Small intestine (tissue), 7 donors: ENCODE measurements around the gene EXOSC10. TPM values are rescaled to one million over a fixed set of nuclear protein-coding genes. Genes with fewer than 3 reads are reported as not detected.
A peak's percentile ranks its signal among the peaks of the same experiment; 100 is the strongest.
"Not testable (repeated sequence)": the region's sequence is repeated elsewhere in the genome, so short reads cannot be mapped to it uniquely, and the experiment has no call there.

ENCODE experiments used
- DNase-seq, 2 donors: peaks; one replicate each; pipeline versions ENCODE4 v3.0.0 to v3.0.0-alpha.2; 2013
- FAIRE-seq: peaks from 2 replicates; lab custom pipeline; 2012; peaks lifted over from hg19 to GRCh38; lab: Jason Lieb, UNC
- H3K27ac ChIP-seq, 3 donors: one replicate each; pipeline ENCODE4 v1.5.1; 2013; ENCODE audit warnings: low read length in 2 of 3, mild to moderate bottlenecking in 2 of 3, control low read depth in 1 of 3, inconsistent platforms in 1 of 3, low read depth in 1 of 3, moderate library complexity in 1 of 3
- H3K27me3 ChIP-seq, 3 donors: one replicate each; pipeline ENCODE4 v1.6.1; 2013; ENCODE audit warnings: low read length in 3 of 3, inconsistent platforms in 1 of 3; ENCODE audit not compliant: control insufficient read depth in 3 of 3, insufficient read depth in 3 of 3
- H3K36me3 ChIP-seq, 3 donors: one replicate each; pipeline ENCODE4 v1.6.1; 2013; ENCODE audit warnings: low read length in 3 of 3, inconsistent platforms in 1 of 3, low read depth in 1 of 3, mild to moderate bottlenecking in 1 of 3, moderate library complexity in 1 of 3; ENCODE audit not compliant: control insufficient read depth in 3 of 3, insufficient read depth in 2 of 3
- H3K4me1 ChIP-seq, 3 donors: one replicate each; pipeline ENCODE4 v1.6.1; 2013; ENCODE audit warnings: low read length in 2 of 3, inconsistent platforms in 1 of 3, low read depth in 1 of 3, mild to moderate bottlenecking in 1 of 3, moderate library complexity in 1 of 3; ENCODE audit not compliant: control insufficient read depth in 3 of 3, insufficient read depth in 2 of 3
- H3K4me3 ChIP-seq, 3 donors: one replicate each; pipeline ENCODE4 v1.5.1; 2013; ENCODE audit warnings: low read length in 3 of 3, control low read depth in 1 of 3, inconsistent platforms in 1 of 3, low read depth in 1 of 3, mild to moderate bottlenecking in 1 of 3, moderate library complexity in 1 of 3
- H3K9me3 ChIP-seq, 2 donors: one replicate each; pipeline ENCODE4 v1.6.1; 2013; ENCODE audit warnings: low read depth in 1 of 2, low read length in 1 of 2; ENCODE audit not compliant: control insufficient read depth in 2 of 2, insufficient read depth in 1 of 2
- WGBS, 3 donors: extraction: QIAGEN DNeasy Blood & Tissue Kit; methylation state at CpG; one replicate each; pipeline ENCODE4 v1.1.7; 2013; 5-methylcytosine and 5-hydroxymethylcytosine counted together
- polyA plus RNA-seq, 4 donors: library from polyadenylated mRNA; stranded (reverse) in 3 of 4; unstranded in 1 of 4; fragments of 200-250 nt in 3 of 4; fragments of 120-200 nt in 1 of 4; gene quantifications; one replicate each; pipeline versions ENCODE4 v1.2.1 to v1.2.3, GENCODE V29; 2013
- donor health status: healthy with polysubstance abuse.
- donor health status: control.
- donor health status: control.
- donor health status: Bipolar disorder and iron deficiency.
- donor health status: healthy.

The EXOSC10 gene
- polyA plus RNA-seq, 4 donors: 30.1 to 58.5 (median 34.8) TPM

DNA sequence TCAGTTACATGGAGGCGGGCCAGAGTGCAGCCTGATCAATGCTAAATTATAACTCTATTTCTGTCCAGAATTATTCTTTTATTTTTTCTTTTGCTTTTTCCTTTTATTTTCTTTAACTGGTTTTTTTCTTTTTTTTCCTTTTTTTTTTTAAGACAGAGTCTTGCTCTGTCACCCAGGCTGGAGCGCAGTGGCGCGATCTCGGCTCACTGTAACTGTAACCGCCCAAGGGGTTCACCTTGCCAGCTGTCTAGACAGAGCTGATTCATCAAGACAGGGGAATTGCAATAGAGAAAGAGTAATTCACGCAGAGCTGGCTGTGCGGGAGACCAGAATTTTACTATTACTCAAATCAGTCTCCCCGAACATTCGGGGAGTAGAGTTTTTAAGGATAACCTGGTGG is 48.5 kb downstream of the EXOSC10 start:
- DNase-seq, H3K9me3 ChIP-seq, H3K4me1 ChIP-seq, H3K4me3 ChIP-seq, H3K27ac ChIP-seq, FAIRE-seq: not testable (repeated sequence)
- 85 to 93% (median 92%) methylated on average over 10 of the region's 10 CpGs for WGBS, 3 donors
- H3K27me3 ChIP-seq: peaks cover 0 to 13% (median 0%) of the 10 kb centered on the region in 3 donors
- peaks cover 0 to 19% (median 4%) of the 10 kb centered on the region in 3 donors for H3K36me3 ChIP-seq

DNA sequence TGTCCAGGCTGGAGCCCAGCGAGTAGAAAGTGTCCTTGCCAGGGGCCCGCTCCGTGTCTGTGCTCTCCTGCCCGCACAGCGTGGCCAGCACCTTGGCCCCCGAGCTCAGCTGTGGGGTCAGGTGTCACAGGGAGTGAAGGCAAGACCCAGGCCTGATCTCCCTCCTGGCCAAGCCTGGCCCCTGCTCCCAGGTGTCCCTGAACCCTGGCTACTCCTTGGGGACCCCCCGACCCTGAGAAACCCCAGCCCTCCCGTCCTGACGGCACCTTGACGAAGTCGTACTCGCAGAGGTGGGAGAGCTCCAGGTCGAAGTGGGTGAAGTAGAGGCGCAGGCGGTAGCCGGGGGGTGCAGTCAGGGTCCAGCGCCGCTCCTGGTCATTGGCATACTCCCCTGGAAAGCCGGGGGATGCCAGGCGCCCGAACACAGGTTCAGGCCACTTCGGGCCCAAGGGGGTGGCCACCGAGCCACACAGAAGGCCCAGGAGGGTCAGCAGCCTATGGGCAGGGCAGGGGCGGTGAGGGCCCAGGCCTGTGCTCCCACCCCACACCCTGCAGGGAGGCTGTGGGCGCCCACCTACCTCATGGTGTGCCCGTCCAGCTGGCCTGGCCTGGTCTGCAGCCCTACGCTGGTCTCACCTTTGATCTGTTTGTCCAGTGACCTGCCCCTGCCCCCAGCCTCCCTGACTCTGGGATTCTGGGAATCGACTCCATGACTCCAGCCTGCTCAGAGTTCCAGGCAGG is 52.9 kb downstream of the EXOSC10 start, which contains the start of gene MASP2:
Gene MASP2, minus strand, starts transcription at position 615 of the 741 bp plus-strand sequence. Its CDS starts 32 bp downstream, at position 583.
- no peak within 1 kb of the TSS for H3K4me3 ChIP-seq
- H3K4me1 ChIP-seq: no peaks in the 10 kb centered on the region
- H3K36me3 ChIP-seq: no peaks in the 10 kb centered on the region
- H3K9me3 ChIP-seq: no peaks in the 10 kb centered on the region
- 90 to 93% (median 92%) methylated on average over 28 of the region's 28 CpGs for WGBS, 3 donors
- H3K27me3 ChIP-seq: peaks cover 0 to 3% (median 0%) of the 10 kb centered on the region in 3 donors
- H3K27ac ChIP-seq: no peak within 1 kb of the TSS
- no peak for DNase-seq
- no peak for FAIRE-seq

GRCh38 chr1:11046270-11046566 is 53.5 kb downstream of the EXOSC10 start:
- no peak overlapping the region for H3K27ac ChIP-seq
- no peaks in the 10 kb centered on the region for H3K27me3 ChIP-seq
- FAIRE-seq (no peak), DNase-seq (peak in 1 of 2 donors; percentile 34)
- WGBS, 3 donors: 47 to 65% (median 49%) methylated on average over 8 of the region's 8 CpGs
- H3K4me3 ChIP-seq: no peak overlapping the region
- H3K9me3 ChIP-seq: no peaks in the 10 kb centered on the region
- no peaks in the 10 kb centered on the region for H3K4me1 ChIP-seq
- no peaks in the 10 kb centered on the region for H3K36me3 ChIP-seq

DNA sequence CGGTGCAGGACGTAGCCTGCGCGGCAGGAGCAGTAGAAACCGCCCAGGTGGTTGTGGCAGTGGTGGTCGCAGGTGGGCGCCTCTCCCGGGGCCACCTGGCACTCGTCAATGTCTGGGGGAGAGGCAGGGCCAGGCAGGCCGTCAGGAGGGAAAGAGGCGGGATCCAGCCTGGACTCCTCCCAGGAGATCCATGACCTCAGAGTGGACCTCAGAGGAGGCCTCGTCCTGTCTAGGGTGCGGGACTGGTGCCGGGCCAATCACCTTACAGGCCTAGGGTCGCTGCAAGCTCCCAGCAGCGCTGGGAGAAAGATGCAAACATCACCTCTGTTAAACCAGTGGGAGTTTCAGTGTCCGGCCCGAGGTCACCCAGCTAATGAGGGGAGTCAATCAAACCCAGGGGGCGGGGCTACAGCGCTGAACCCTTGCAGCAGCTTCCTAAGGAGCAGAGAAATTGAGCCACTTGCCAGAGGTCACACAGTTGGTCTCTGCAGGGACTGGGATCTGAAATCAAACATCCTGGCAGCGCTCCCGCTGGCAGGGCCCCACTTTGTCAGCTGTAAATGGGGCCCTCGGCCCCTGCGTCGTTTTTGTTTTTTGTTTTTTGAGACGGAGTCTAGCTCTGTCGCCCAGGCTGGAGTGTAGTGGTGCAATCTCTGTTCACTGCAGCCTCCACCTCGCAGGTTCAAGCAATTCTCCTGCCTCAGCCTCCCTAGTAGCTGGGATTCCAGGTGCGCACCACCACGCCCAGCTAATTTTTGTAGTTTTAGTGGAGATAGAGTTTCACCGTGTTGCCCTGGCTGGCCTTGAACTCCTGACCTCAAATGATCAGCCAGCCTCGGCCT is 54.0 kb downstream of the EXOSC10 start:
- Histone ChIP-seq H3K27ac (no peak overlapping the region), H3K4me3 (no peak overlapping the region), H3K9me3 (no peaks in the 10 kb centered on the region), H3K4me1 (no peaks in the 10 kb centered on the region), H3K36me3 (no peaks in the 10 kb centered on the region), H3K27me3 (no peaks in the 10 kb centered on the region)
- DNase-seq: no peak
- no peak for FAIRE-seq
- WGBS, 3 donors: 48 to 52% (median 52%) methylated on average over 31 to 32 of the region's 32 CpGs

DNA sequence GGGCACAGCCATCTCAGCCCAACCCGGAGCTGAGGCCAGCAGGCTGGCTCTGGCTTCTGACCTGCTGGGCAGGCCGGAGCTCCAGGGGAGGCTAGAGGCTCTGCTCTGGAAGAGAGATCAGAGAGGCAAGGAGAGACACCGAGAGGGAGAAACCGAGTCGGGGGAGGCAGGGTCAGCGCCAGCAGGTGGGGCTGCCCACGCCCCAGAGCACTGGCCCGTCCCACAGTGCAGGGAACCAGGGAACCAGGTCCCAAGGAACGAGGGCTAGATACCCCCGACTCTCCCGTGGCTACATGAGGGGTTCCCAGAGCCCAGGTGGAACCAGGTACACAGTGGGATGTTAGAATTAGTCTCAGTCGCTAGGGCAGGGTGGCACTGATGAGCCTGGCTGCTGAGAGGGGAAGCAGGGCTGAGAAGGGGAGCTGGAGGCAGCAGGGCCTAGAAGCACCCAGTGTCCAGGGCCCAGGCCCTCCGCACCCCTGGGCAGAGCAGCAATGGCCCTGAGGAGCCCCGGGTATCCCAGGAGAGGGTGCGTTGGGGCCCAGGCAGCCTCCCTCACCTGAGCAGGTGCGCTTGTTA is 54.7 kb downstream of the EXOSC10 start:
- Histone ChIP-seq H3K4me3 (no peak overlapping the region), H3K36me3 (no peaks in the 10 kb centered on the region), H3K27ac (no peak overlapping the region), H3K27me3 (no peaks in the 10 kb centered on the region), H3K4me1 (no peaks in the 10 kb centered on the region), H3K9me3 (no peaks in the 10 kb centered on the region)
- 74 to 81% (median 78%) methylated on average over 15 to 16 of the region's 16 CpGs for WGBS, 3 donors
- FAIRE-seq (no peak), DNase-seq (no peak)

DNA sequence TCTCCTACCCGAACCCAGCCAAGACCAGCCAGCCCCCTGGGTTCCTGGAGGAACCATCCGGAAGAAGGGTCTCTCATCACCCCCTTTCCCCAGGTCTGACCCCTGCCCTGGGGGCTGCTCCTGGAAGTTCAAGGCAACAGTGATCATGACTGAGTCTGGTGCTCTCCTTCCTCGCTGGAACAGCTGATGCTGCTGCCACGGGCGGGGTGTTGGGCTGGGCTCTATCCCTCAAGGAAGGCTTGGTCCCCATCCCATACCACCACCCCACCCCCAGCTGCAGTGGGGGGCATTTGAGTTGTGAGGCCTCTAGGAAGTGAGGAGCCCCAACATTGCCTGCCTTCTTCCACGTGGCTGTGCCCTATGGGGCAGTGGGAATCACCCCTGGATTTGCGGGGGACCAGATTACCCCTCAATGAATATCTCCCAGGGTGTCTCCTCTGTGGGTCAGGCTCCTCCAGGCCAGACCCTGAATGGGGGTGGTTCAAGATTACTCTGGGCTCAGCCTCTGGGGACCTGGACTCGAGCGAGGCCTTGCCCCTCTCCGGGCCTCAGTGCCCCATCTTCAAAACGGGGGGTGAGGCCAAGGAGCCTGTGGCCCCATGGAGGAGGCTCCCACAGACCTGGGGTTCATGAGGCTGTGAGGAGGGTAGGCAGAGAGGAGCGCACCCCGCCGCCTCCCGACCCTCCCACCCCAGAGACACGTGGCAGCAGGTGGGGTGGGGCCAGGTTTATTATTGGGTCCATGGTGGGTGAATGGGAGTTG is 55.4 kb downstream of the EXOSC10 start:
- Histone ChIP-seq H3K4me1 (no peaks in the 10 kb centered on the region), H3K27me3 (no peaks in the 10 kb centered on the region), H3K9me3 (no peaks in the 10 kb centered on the region), H3K27ac (no peak overlapping the region), H3K36me3 (no peaks in the 10 kb centered on the region), H3K4me3 (no peak overlapping the region)
- DNase-seq (no peak), FAIRE-seq (no peak)
- 67 to 79% (median 72%) methylated on average over 14 to 16 of the region's 16 CpGs for WGBS, 3 donors

- Histone ChIP-seq H3K4me3 (no peak overlapping the region), H3K9me3 (no peaks in the 10 kb centered on the region), H3K27me3 (no peaks in the 10 kb centered on the region), H3K36me3 (no peaks in the 10 kb centered on the region), H3K27ac (no peak overlapping the region), H3K4me1 (no peaks in the 10 kb centered on the region)
- 71 to 75% (median 73%) methylated on average over 19 of the region's 19 CpGs for WGBS, 3 donors
- no peak for DNase-seq
- FAIRE-seq: no peak
These were observed 56.4 kb downstream of the EXOSC10 start for GRCh38 chr1:11042995-11043874.
